GM18909 (cell line): Measurements from ENCODE around the gene PIGZ.

Experiments
- ATAC-seq: cut with Tn5 transposase; IDR thresholded peaks from one replicate; pipeline ENCODE4 v1.9.1; 2021; ENCODE audit warnings: mild to moderate bottlenecking; ENCODE audit not compliant: unreplicated experiment, poor library complexity

PIGZ gene

GRCh38 chr3:197002701-197003454 lies 34.2 kb upstream of the PIGZ start:
- peak; percentile 74 for ATAC-seq

- ATAC-seq = peak; percentile 18
Observed at GRCh38 chr3:197001972-197002700, 33.5 kb upstream of the PIGZ start.

- no peak for ATAC-seq
Observed at GRCh38 chr3:197001106-197001971, 32.7 kb upstream of the PIGZ start.

GRCh38 chr3:197000211-197000610 lies 31.6 kb upstream of the PIGZ start:
- no peak for ATAC-seq

- no peak for ATAC-seq
Observed at GRCh38 chr3:196998966-196999760, 30.5 kb upstream of the PIGZ start.

GRCh38 chr3:196997311-196997710 lies 28.7 kb upstream of the PIGZ start:
- ATAC-seq = no peak

- ATAC-seq = no peak
Observed at GRCh38 chr3:196996454-196997265, 28.0 kb upstream of the PIGZ start.

- ATAC-seq = no peak
Observed at GRCh38 chr3:196995646-196996355, 27.2 kb upstream of the PIGZ start.

GRCh38 chr3:196995027-196995426 lies 26.4 kb upstream of the PIGZ start:
- ATAC-seq = no peak

GRCh38 chr3:196994056-196994455 lies 25.4 kb upstream of the PIGZ start:
- ATAC-seq = no peak

- ATAC-seq = no peak
Observed at GRCh38 chr3:196992461-196993065, 23.9 kb upstream of the PIGZ start.

GRCh38 chr3:196991581-196992460 lies 23.2 kb upstream of the PIGZ start:
- no peak for ATAC-seq

GRCh38 chr3:196990601-196991007 lies 22.0 kb upstream of the PIGZ start:
- ATAC-seq = no peak

- ATAC-seq = no peak
Observed at GRCh38 chr3:196989721-196990262, 21.2 kb upstream of the PIGZ start.

GRCh38 chr3:196988241-196989029 lies 19.8 kb upstream of the PIGZ start:
- no peak for ATAC-seq

- ATAC-seq = no peak
Observed at GRCh38 chr3:196987022-196987421, 18.4 kb upstream of the PIGZ start.
